Gastrocnemius medialis (tissue), 4 donors: ENCODE results near the gene CLDN22. TPM values are rescaled to one million over a fixed set of nuclear protein-coding genes. Genes with fewer than 3 reads are reported as not detected.

ENCODE experiments used
- ATAC-seq, 2 donors: fragments of 150-250 bp; one replicate each; pipeline ENCODE4 v1.9.1; 2016
- DNase-seq, 2 donors: peaks; one replicate each; pipeline ENCODE4 v3.0.0-alpha.2; 2019
- H3K27ac ChIP-seq, 4 donors: fragments of 200-600 bp; sonication (generic); 1 replicate in 1 of 4; 2 replicates in 3 of 4; pipeline ENCODE4 v1.5.1; 2016 to 2018; ENCODE audit warnings: mild to moderate bottlenecking in 2 of 4, moderate library complexity in 1 of 4
- H3K27me3 ChIP-seq, 3 donors: fragments of 200-600 bp; sonication (generic) in 2 of 3; 1 replicate in 1 of 3; 2 replicates in 2 of 3; pipeline versions ENCODE4 v1.5.1 to v1.6.0; 2016 to 2019; ENCODE audit warnings: mild to moderate bottlenecking in 1 of 3, moderate library complexity in 1 of 3
- H3K36me3 ChIP-seq, 2 donors: fragments of 200-600 bp; sonication (generic) in 1 of 2; one replicate each; pipeline ENCODE4 v1.5.1; 2017 to 2018
- H3K4me1 ChIP-seq, 2 donors: fragments of 200-600 bp; sonication (generic) in 1 of 2; one replicate each; pipeline ENCODE4 v1.5.1; 2016 to 2017; ENCODE audit warnings: mild to moderate bottlenecking in 2 of 2
- H3K4me3 ChIP-seq, 4 donors: fragments of 200-600 bp; sonication (generic) in 3 of 4; 1 replicate in 1 of 4; 2 replicates in 3 of 4; pipeline ENCODE4 v1.5.1; 2016 to 2019; ENCODE audit warnings: mild to moderate bottlenecking in 2 of 4
- H3K9me3 ChIP-seq, 3 donors: fragments of 200-600 bp; sonication (generic) in 2 of 3; 1 replicate in 1 of 3; 2 replicates in 2 of 3; pipeline ENCODE4 v1.5.1; 2016 to 2019
- CTCF ChIP-seq, 5 experiments: fragments of 450-650 bp in 3 of 5; fragments of 200-600 bp in 2 of 5; sonication (generic) in 2 of 5; IDR thresholded peaks in 4 of 5; conservative IDR thresholded peaks in 1 of 5; 1 replicate in 4 of 5; 2 replicates in 1 of 5; pipeline ENCODE4 v1.5.1; 2016 to 2019; ENCODE audit warnings: antibody characterized with exemption in 5 of 5, mild to moderate bottlenecking in 3 of 5, moderate library complexity in 3 of 5
- POLR2A ChIP-seq, 2 donors: fragments of 450-650 bp; IDR thresholded peaks; one replicate each; pipeline ENCODE4 v1.6.1; 2017; ENCODE audit warnings: antibody characterized with exemption in 2 of 2, mild to moderate bottlenecking in 2 of 2, moderate library complexity in 2 of 2
- in situ Hi-C, 4 donors: fragments of 200-750 bp; cut with MboI; loops; one replicate each; pipeline versions ENCODE4 v1.15.0 to v1.8.0; 2017; ENCODE audit warnings: low sequenced_read_pairs in 4 of 4
- intact Hi-C: fragments of 100-400 bp; cut with DNase I; formaldehyde crosslinking; loops from one replicate; pipeline ENCODE4 v1.15.1; 2023; ENCODE audit warnings: low total_unique reads
- total RNA-seq, 4 donors: library from RNA; depleted of rRNA; stranded (reverse); fragments of >200 nt; gene quantifications; one replicate each; pipeline versions ENCODE4 v1.1.0 to v1.2.3, GENCODE V29; 2016

Gene CLDN22
- total RNA-seq, 4 donors from 2014 or later, result not detected

GRCh38 chr4:183284258-183284785 lies 35.8 kb downstream of the CLDN22 start:
- TF ChIP-seq POLR2A (IDR thresholded peaks at IDR 0.05) (no peak), CTCF (IDR thresholded peaks at IDR 0.05 in 4 of 5, conservative IDR thresholded peaks at IDR 0.05 in 1 of 5) (no peak)

GRCh38 chr4:183276106-183276505 lies 44.0 kb downstream of the CLDN22 start:
- H3K27me3 ChIP-seq, result no peaks in the 10 kb centered on the region
- intact Hi-C loops (no loop called here), in situ Hi-C loops (no loop called here)
- no peak for TF ChIP-seq CTCF (IDR thresholded peaks at IDR 0.05 in 4 of 5, conservative IDR thresholded peaks at IDR 0.05 in 1 of 5)
- TF ChIP-seq POLR2A (IDR thresholded peaks at IDR 0.05), result no peak
- no peak overlapping the region for H3K27ac ChIP-seq
- ATAC-seq (no peak), DNase-seq (no peak)
- no peaks in the 10 kb centered on the region for H3K4me1 ChIP-seq
- H3K9me3 ChIP-seq, result peaks cover 0 to 22% (median 0%) of the 10 kb centered on the region in 3 donors
- peaks cover 0 to 20% of the 10 kb centered on the region in 2 donors for H3K36me3 ChIP-seq
- H3K4me3 ChIP-seq, result no peak overlapping the region

More at GRCh38 chr4:183284258-183284785, 35.8 kb downstream of the CLDN22 start:
- no peak for DNase-seq
- H3K4me3 ChIP-seq, result no peak overlapping the region
- in situ Hi-C loops, result no loop called here
- intact Hi-C loops, result no loop called here
- no peak for ATAC-seq
- H3K27me3 ChIP-seq, result no peaks in the 10 kb centered on the region
- H3K9me3 ChIP-seq, result no peaks in the 10 kb centered on the region
- H3K4me1 ChIP-seq, result no peaks in the 10 kb centered on the region
- peaks cover 0 to 28% of the 10 kb centered on the region in 2 donors for H3K36me3 ChIP-seq
- H3K27ac ChIP-seq, result no peak overlapping the region

GRCh38 chr4:183272384-183272783 lies 47.7 kb downstream of the CLDN22 start:
- H3K4me3 ChIP-seq, result no peak overlapping the region
- TF ChIP-seq POLR2A (IDR thresholded peaks at IDR 0.05) (no peak), CTCF (IDR thresholded peaks at IDR 0.05 in 4 of 5, conservative IDR thresholded peaks at IDR 0.05 in 1 of 5) (no peak)
- ATAC-seq, result no peak
- no peaks in the 10 kb centered on the region for H3K4me1 ChIP-seq
- H3K9me3 ChIP-seq, result peaks cover 0 to 22% (median 0%) of the 10 kb centered on the region in 3 donors
- in situ Hi-C loops (loop anchor here in 1 of 4 donors (25.0 kb wide), 1 partner anchor 335 kb away; no protein-coding TSS in a partner anchor), intact Hi-C loops (no loop called here)
- H3K27me3 ChIP-seq, result no peaks in the 10 kb centered on the region
- H3K27ac ChIP-seq, result no peak overlapping the region
- peaks cover 4 to 22% of the 10 kb centered on the region in 2 donors for H3K36me3 ChIP-seq
- DNase-seq, result no peak

GRCh38 chr4:183268556-183268955 lies 51.5 kb downstream of the CLDN22 start:
- no peak for TF ChIP-seq CTCF (IDR thresholded peaks at IDR 0.05 in 4 of 5, conservative IDR thresholded peaks at IDR 0.05 in 1 of 5)
- in situ Hi-C loops, result loop anchor here in 2 of 4 donors (10.0 to 25.0 kb wide), 2 partner anchors 331 to 334 kb away; no protein-coding TSS in a partner anchor
- H3K9me3 ChIP-seq, result no peaks in the 10 kb centered on the region
- H3K4me3 ChIP-seq, result no peak overlapping the region
- ATAC-seq (no peak), DNase-seq (no peak)
- intact Hi-C loops, result no loop called here
- H3K4me1 ChIP-seq, result no peaks in the 10 kb centered on the region
- no peaks in the 10 kb centered on the region for H3K27me3 ChIP-seq
- peaks cover 4 to 10% of the 10 kb centered on the region in 2 donors for H3K36me3 ChIP-seq
- H3K27ac ChIP-seq, result no peak overlapping the region

Other genes starting within 250 kb of the CLDN22 start
- 10 to 100 TPM in 1 of 4 donors, 1 to 10 TPM in 3; 4.5 to 10.7 (median 8.6) TPM for gene WWC2, start 221.0 kb downstream of the CLDN22 start, total RNA-seq
- not detected for gene CLDN24, start 2.1 kb upstream of the CLDN22 start, total RNA-seq
- gene CDKN2AIP, start 124.4 kb upstream of the CLDN22 start, total RNA-seq, result 10 to 100 TPM in 3 of 4 donors, 1 to 10 TPM in 1; 9.2 to 17.3 (median 12.2) TPM
- gene ING2, start 184.8 kb upstream of the CLDN22 start, total RNA-seq, result 10 to 100 TPM; 18.9 to 46.2 (median 24.0) TPM